ENCODE data around the gene CLEC18B.
"Not testable (repeated sequence)": the region's sequence is repeated elsewhere in the genome, so short reads cannot be mapped to it uniquely, and the experiment has no call there.

DNA sequence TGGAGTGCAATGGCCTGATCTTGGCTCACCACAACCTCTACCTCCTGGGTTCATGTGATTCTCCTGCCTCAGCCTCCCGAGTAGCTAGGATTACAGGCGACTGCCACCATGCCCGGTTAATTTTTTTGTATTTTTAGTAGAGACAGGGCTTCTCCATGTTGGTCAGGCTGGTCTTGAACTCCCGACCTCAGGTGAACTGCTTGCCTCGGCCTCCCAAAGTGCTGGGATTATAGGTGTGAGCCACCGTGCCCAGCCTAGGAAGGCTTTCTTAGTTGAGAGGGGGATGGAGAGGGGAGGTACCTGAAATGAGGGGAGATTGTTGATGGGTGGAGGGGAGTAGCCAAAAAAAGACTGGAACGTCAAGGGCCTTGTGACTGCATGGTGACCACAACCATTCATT lies 7.4 kb downstream of the CLEC18B start:
- TF ChIP-seq, protein P1, sequence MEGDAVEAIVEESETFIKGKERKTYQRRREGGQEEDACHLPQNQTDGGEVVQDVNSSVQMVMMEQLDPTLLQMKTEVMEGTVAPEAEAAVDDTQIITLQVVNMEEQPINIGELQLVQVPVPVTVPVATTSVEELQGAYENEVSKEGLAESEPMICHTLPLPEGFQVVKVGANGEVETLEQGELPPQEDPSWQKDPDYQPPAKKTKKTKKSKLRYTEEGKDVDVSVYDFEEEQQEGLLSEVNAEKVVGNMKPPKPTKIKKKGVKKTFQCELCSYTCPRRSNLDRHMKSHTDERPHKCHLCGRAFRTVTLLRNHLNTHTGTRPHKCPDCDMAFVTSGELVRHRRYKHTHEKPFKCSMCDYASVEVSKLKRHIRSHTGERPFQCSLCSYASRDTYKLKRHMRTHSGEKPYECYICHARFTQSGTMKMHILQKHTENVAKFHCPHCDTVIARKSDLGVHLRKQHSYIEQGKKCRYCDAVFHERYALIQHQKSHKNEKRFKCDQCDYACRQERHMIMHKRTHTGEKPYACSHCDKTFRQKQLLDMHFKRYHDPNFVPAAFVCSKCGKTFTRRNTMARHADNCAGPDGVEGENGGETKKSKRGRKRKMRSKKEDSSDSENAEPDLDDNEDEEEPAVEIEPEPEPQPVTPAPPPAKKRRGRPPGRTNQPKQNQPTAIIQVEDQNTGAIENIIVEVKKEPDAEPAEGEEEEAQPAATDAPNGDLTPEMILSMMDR (IDR thresholded peaks at IDR 0.05): not testable (repeated sequence)
- not testable (repeated sequence) for TF ChIP-seq POLR2A, POLR2AphosphoS5, EP300 (IDR thresholded peaks at IDR 0.05)

All from gastroesophageal sphincter (tissue), 3 donors.